GM12878 (cell line): ENCODE data around the gene GARIN5B. TPM values are rescaled to one million over a fixed set of nuclear protein-coding genes. Genes with fewer than 3 reads are reported as not detected.

Source experiments
- ATAC-seq: fragments of 200-7000 bp; cut with Tn5 transposase; 3 replicates; pipeline ENCODE4 v1.9.1; 2020; ENCODE audit warnings: mild to moderate bottlenecking, moderate library complexity
- BruUV-seq: library from RNA; stranded (reverse); fragments of 400-500 nt; replicated peaks from 2 replicates; lab custom pipeline; 2021; lab: Mats Ljungman, UMichigan
- CTCF ChIA-PET: fragments of 300-600 bp; sonication (Branson Sonifier 250); formaldehyde crosslinking; extraction: SDS; loops from one replicate; lab custom pipeline; 2021; ENCODE audit warnings: inconsistent platforms; lab: Yijun Ruan, JAX
- POLR2A ChIA-PET: fragments of 350-600 bp; formaldehyde crosslinking; extraction: SDS; loops from one replicate; lab custom pipeline; 2021; ENCODE audit warnings: inconsistent platforms; lab: Charles Lee
- RAD21 ChIA-PET: fragments of 300-600 bp; sonication (Branson Sonifier 250); formaldehyde crosslinking; loops from one replicate; lab custom pipeline; 2023; ENCODE audit warnings: antibody characterized with exemption; ENCODE audit not compliant: unreplicated experiment; lab: Charles Lee
- SMC1A ChIA-PET: fragments of 300-600 bp; sonication (Branson Sonifier 250); formaldehyde crosslinking; loops from one replicate; lab custom pipeline; 2023; ENCODE audit not compliant: unreplicated experiment, uncharacterized antibody; lab: Charles Lee
- DNase-seq: peaks from one replicate; pipeline ENCODE4 v3.0.0-alpha.2; 2011; ENCODE audit warnings: low read depth, low spot score
- FAIRE-seq: peaks from 3 replicates; lab custom pipeline; 2011; peaks lifted over from hg19 to GRCh38; lab: Jason Lieb, UNC
- H2AFZ ChIP-seq: 2 replicates; pipeline ENCODE4 v1.6.0; 2011; ENCODE audit warnings: low read depth, low read length, control low read depth; ENCODE audit not compliant: control insufficient read depth
- H3K27ac ChIP-seq: 2 replicates; pipeline ENCODE4 v1.5.1; 2011; ENCODE audit warnings: control low read depth; ENCODE audit not compliant: control insufficient read depth, insufficient read depth
- H3K27me3 ChIP-seq, 2 experiments: replicated peaks in 1 of 2; 2 replicates each; pipeline versions ENCODE4 v1.6.0 to v1.6.1; 2011; ENCODE audit warnings: low read length in 1 of 2; ENCODE audit not compliant: control insufficient read depth in 2 of 2, insufficient read depth in 2 of 2
- H3K36me3 ChIP-seq, 2 experiments: 2 replicates each; pipeline ENCODE4 v1.5.1; 2011; ENCODE audit warnings: low read length in 1 of 2; ENCODE audit not compliant: control insufficient read depth in 2 of 2, insufficient read depth in 2 of 2
- H3K4me1 ChIP-seq: 2 replicates; pipeline ENCODE4 v1.6.1; 2011; ENCODE audit warnings: mild to moderate bottlenecking, low read length, moderate library complexity, mixed read lengths; ENCODE audit not compliant: control insufficient read depth, insufficient read depth
- H3K4me2 ChIP-seq: 2 replicates; pipeline ENCODE4 v1.6.0; 2011; ENCODE audit warnings: control low read depth; ENCODE audit not compliant: control insufficient read depth, insufficient read depth
- H3K4me3 ChIP-seq: fragments of 200-600 bp; sonication (generic); 2 replicates; pipeline ENCODE4 v1.5.1; 2016
- H3K79me2 ChIP-seq: 2 replicates; pipeline ENCODE4 v1.6.0; 2011; ENCODE audit warnings: low read length; ENCODE audit not compliant: control insufficient read depth, insufficient read depth
- H3K9ac ChIP-seq: 2 replicates; pipeline ENCODE4 v1.8.0; 2011; ENCODE audit warnings: low read length, control low read depth, mixed read lengths; ENCODE audit not compliant: control insufficient read depth, insufficient read depth
- H3K9me3 ChIP-seq: replicated peaks from 3 replicates; pipeline ENCODE4 v1.5.1; 2011; ENCODE audit warnings: mild to moderate bottlenecking, low read length; ENCODE audit not compliant: control insufficient read depth, insufficient read depth
- H4K20me1 ChIP-seq: 2 replicates; pipeline ENCODE4 v1.6.0; 2011; ENCODE audit not compliant: control insufficient read depth, insufficient read depth
- MLLT1 ChIP-seq: fragments of 450-650 bp; IDR thresholded peaks from 2 replicates; pipeline ENCODE4 v1.6.1; 2016; ENCODE audit warnings: mild to moderate bottlenecking
- POLR2A ChIP-seq: IDR thresholded peaks from 2 replicates; pipeline ENCODE4 v1.6.1; 2011; ENCODE audit warnings: low read depth, mild to moderate bottlenecking, low read length
- WGBS: methylation state at CpG from one replicate; pipeline ENCODE4 v1.1.6; 2016; ENCODE audit warnings: low lambda C conversion rate; ENCODE audit not compliant: insufficient replicate concordance, insufficient coverage; ENCODE audit errors: missing lambda C conversion rate; 5-methylcytosine and 5-hydroxymethylcytosine counted together
- in situ Hi-C: fragments of 300-500 bp; cut with MboI; formaldehyde crosslinking; loops from 9 replicates; pipeline ENCODE4 v1.14.3; 2018; ENCODE audit warnings: mixed read lengths
- intact Hi-C: fragments of 100-400 bp; cut with micrococcal nuclease; formaldehyde crosslinking; loops from one replicate; pipeline ENCODE4 v1.14.2; 2022; ENCODE audit not compliant: unreplicated experiment
- polyA plus RNA-seq, 11 experiments: library from polyadenylated mRNA; depleted of rRNA in 4 of 11; unstranded in 6 of 11; stranded (reverse) in 5 of 11; fragments of >200 nt; fragmentation: Nextera tagmentation in 4 of 11; fragmentation: Illumina TruSeq in 1 of 11; extraction: Ambion mirVana in 4 of 11; extraction: Trizol in 1 of 11; gene quantifications; 1 replicate in 1 of 11; 2 replicates in 10 of 11; pipeline versions ENCODE4 v1.2.1 to v1.2.3, GENCODE V29; 2011 to 2016; ENCODE audit warnings: inconsistent platforms in 2 of 11, missing spikeins in 2 of 11, low read depth in 1 of 11
- total RNA-seq, 4 experiments: library from RNA; depleted of rRNA in 3 of 4; stranded (reverse); fragments of >200 nt in 3 of 4; fragmentation: Illumina TruSeq in 1 of 4; extraction: Trizol in 1 of 4; gene quantifications; 2 replicates each; pipeline versions ENCODE4 v1.2.1 to v1.2.3, GENCODE V29; 2013 to 2021
- TF ChIP-seq, protein P1 (sequence below): IDR thresholded peaks from 2 replicates; pipeline ENCODE4 v1.6.1; 2011; ENCODE audit warnings: mild to moderate bottlenecking, low read depth, low read length, moderate library complexity; ENCODE audit not compliant: insufficient replicate concordance

GARIN5B gene
- total and polyA plus RNA-seq, 10 of the 15 experiments (the other 5 are each of a cell fraction or from before 2014, with no cell fraction given) = not detected

GRCh38 chr19:55406091-55406825 lies 43.2 kb upstream of the GARIN5B start:
- CTCF ChIA-PET = interaction anchor here (0.7 to 1.5 kb wide), 2 partner anchors 23 to 104 kb away, joined by 3 to 8 read pairs; no protein-coding TSS in a partner anchor
- Histone ChIP-seq H3K79me2 (peaks cover 41% of the 10 kb centered on the region), H2AFZ (no peak overlapping the region), H3K4me1 (peaks cover 20% of the 10 kb centered on the region), H3K4me3 (peak overlapping the region; percentile 93), H3K9ac (peak overlapping the region; percentile 93), H3K9me3 (peaks cover 5% of the 10 kb centered on the region; the same call in 1 of the 3 replicates), H3K27ac (peak overlapping the region; percentile 98), H3K36me3 (peaks cover 12 to 22% of the 10 kb centered on the region in 2 experiments; a peak in 3 of 4 replicates), H4K20me1 (peaks cover 3% of the 10 kb centered on the region), H3K27me3 (no peaks in the 10 kb centered on the region), H3K4me2 (peak overlapping the region; percentile 95)
- intact Hi-C loops (no loop called here), in situ Hi-C loops (no loop called here)
- WGBS = 34% methylated on average over 14 of the region's 14 CpGs
- SMC1A ChIA-PET = interaction anchor here (1.0 kb wide), 1 partner anchor 22 kb away, joined by 3 read pairs; the partner anchor contains the start of gene TMEM238
- no peak for DNase-seq
- FAIRE-seq = no peak
- no peak for ATAC-seq
- BruUV-seq = TSS peak; percentile 79
- POLR2A ChIA-PET = interaction anchor here (0.5 to 3.2 kb wide), 7 partner anchors 16 to 726 kb away, joined by 3 to 21 read pairs (median 5); partner anchors contain the start of genes HSPBP1, KMT5C and TMEM238
- RAD21 ChIA-PET = interaction anchor here (0.7 to 2.3 kb wide), 4 partner anchors 16 to 104 kb away, joined by 3 to 6 read pairs (median 5); partner anchors contain the start of gene TMEM238
- TF ChIP-seq MLLT1 = peak; percentile 78
- peak; percentile 41 for TF ChIP-seq POLR2A
- TF ChIP-seq, protein P1, sequence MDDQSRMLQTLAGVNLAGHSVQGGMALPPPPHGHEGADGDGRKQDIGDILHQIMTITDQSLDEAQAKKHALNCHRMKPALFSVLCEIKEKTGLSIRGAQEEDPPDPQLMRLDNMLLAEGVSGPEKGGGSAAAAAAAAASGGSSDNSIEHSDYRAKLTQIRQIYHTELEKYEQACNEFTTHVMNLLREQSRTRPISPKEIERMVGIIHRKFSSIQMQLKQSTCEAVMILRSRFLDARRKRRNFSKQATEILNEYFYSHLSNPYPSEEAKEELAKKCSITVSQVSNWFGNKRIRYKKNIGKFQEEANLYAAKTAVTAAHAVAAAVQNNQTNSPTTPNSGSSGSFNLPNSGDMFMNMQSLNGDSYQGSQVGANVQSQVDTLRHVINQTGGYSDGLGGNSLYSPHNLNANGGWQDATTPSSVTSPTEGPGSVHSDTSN = no peak
